NCI-H345 treated with DMSO at 0.1 percent for 48 hours (cell line): ENCODE data around the gene DGKD.
"Not testable (repeated sequence)": the region's sequence is repeated elsewhere in the genome, so short reads cannot be mapped to it uniquely, and the experiment has no call there.

ENCODE experiments used
- DNase-seq: peaks from one replicate; lab custom pipeline; 2025; ENCODE audit not compliant: unreplicated experiment; lab: John Stamatoyannopoulos, UW

The DGKD gene

DNA sequence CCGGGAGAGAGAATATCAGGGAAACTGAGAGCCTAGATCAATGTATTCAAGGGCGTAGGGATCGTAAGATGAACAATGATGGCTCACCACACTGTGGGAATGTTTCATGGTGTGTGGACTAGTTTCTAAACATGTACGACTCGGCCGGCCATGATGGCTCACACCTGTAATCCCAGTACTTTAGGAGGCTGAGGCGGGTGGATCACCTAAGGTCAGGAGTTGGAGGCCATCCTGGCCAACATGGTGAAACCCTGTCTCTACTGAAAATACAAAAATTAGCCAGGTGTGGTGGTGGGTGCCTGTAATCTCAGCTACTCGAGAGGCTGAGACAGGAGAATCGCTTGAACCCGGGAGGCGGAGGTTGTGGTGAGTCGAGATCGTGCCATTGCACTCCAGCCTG, 18.2 kb upstream of the DGKD start:
- not testable (repeated sequence) for DNase-seq

DNA sequence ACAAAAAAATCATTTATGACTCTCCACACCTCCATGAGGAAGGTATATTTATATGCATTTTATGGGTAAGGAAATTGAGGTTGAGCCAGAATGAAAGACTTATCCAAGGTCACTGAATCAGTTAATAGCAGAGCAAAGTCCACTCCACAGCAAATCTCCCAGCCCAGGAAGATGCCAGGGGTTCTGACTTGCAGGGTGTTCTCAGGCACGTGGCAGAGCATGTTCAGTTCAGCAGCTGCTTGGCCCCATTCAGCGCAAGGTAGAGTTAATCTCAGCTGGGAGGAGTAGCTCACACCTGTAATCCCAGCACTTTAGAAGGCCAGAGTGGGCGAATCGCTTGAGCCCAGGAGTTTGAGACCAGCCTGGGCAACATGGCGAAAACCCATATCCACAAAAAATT, 17.8 kb upstream of the DGKD start:
- DNase-seq, result no peak

DNA sequence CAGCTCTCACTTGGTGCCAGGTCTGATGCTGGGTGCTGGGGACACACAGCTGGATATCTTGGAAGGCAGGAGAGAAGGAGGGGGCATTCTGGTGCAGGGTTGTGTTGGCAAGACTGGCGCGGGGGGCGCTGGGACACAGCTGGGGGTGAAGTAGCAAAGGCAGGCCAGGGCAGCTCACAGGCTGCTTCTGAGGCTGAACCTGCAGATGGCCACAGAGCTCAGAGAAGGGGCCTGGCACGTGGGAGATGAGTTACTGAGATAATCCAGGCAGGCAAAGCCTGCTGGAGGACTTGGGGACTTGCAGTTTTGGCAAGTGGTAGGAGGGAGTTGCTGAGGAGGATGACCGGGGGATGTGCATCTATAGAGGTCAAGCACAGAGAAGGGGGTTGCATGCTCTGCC, 16.2 kb upstream of the DGKD start:
- no peak for DNase-seq

DNA sequence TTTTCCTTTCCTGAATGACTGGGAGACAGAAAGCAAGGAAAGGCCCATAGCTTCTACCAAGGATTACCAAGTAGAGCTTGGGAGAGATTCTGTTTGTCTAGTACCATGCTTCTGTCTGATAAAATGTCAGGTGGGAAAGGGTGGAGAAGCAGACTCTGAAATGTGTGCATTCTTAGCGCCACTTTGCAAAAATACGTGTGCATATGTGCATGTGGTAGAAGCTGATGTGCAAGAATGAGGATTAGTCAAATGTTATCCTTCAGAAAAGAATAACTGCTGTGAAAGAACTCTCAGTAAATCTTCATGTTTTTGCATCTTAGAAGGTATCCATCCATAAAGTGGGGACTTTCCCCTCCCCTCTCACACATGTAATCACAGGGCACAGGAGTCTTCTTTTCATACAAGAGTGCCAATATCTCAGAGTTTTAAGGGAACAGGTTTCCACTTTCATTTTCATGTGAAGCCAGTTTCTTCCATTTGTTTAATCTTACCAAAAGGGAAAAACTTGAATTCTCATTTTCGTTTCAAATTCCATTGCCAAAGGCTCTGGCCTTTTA, 15.4 kb upstream of the DGKD start:
- no peak for DNase-seq

DNA sequence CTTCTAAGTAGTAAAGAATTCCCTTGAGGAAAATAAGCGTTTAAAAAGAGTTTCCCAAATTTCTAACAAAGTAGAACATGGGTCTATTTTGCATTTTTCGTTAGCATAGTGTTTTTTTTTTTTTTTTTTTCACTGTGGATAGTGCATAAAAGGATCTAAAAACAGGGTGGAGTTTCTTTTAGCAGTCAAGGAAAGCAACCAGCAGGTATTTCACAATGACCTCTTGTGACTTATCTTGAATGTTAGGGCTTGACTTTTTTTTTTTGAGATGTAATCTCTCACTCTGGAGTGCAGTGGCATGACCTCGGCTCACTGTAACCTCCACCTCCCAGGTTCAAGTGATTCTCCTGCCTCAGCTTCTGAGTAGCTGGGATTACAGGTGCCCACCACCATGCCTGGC, 14.9 kb upstream of the DGKD start:
- no peak for DNase-seq

DNA sequence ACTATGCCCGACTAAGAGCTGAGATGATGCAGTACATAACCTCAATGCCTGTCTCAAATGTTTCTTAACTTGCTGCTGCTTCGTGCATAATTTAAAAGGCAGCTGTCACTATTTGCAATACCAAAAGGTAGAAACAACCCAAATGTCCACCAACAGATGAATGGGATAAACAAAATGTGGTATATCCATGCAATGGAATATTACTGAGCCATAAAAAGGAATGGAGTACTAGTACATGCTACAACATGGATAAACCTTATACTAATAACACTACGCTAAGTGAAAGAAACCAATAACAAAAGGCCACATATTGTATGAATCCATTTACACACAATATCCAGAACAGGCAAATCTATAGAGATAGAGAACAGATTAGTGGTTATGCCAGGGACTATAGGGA, 13.0 kb upstream of the DGKD start:
- DNase-seq, result no peak

DNA sequence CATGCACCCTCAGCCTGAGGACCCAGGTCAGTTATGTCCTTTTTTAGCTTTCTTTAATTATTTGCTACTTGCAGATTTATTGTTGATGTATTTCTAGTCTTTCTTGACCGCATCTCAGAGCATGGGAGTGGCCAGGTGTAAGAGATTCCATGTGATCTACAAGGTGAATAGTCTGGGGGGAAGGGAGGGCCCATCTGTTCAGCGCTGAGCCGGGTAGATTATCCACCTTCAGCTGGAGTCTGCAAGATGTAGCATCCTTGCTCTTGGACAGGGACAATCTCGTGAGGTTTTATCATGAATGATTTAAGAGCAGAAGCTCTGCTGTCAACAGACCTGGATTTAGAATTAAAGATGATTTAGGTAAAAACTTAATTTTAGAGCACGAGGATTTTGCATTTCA, 12.0 kb upstream of the DGKD start:
- DNase-seq, result no peak

DNA sequence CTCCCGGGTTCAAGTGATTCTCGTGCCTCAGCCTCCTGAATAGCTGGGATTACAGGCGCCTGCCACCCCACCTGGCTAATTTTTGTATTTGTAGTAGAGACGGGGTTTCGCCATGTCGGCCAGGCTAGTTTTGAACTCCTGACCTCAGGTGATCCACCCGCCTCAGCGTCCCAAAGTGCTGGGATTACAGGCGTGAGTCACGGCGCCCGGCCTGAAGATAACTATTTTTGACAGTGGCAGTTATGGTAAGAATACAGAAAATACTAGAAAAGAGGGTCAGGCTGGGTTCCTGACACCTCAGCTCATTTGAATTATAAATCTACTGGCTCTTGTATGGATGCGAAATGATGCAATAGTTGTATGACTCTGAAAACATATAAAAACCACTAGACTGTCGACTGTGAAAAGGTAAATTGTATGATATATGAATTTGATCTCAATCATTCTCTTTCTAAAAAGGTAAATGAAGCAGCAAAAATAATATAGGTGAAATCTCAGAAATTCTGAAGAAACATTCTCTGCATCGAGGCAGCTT, 11.1 kb upstream of the DGKD start:
- DNase-seq, result no peak

DNA sequence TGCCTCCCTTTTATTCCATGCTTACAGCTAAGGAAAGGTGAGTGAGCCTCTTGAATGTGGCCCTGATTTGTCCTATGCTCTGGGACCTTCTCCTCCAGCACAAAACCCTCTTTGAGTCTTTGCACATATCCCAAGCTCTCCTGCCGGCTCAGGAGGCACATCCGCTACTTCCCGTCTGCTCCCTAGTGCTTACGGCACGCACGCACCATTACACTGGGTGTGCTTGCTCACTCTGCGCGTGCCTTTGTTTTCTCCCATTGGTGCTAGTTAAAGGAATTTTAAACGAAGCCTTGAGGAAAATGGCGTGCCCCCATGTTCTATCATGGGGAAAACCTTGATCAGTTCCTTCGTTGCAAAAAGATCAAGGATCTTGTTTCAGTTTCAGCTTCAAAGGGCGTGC, 7.9 kb upstream of the DGKD start:
- no peak for DNase-seq

DNA sequence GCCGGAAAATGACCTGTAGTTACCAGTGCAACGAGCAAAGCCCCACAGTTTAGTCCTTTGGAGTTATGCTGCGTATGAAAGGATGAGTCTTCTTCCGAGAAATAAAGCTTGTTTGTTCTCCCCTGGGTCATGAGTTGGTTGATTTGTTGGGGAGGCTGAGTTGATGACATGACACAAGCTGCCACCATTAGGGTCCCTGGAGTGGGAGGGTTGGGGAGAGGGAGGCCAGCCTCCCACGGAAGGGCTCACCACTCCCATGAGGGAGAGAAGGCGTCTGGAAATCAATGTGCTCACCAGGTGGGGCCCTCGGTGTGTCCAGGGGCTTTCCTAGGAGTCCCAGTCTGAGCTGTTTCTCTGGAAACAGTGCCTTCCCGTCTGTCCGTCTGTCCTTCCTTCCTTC, 7.4 kb upstream of the DGKD start:
- no peak for DNase-seq

DNA sequence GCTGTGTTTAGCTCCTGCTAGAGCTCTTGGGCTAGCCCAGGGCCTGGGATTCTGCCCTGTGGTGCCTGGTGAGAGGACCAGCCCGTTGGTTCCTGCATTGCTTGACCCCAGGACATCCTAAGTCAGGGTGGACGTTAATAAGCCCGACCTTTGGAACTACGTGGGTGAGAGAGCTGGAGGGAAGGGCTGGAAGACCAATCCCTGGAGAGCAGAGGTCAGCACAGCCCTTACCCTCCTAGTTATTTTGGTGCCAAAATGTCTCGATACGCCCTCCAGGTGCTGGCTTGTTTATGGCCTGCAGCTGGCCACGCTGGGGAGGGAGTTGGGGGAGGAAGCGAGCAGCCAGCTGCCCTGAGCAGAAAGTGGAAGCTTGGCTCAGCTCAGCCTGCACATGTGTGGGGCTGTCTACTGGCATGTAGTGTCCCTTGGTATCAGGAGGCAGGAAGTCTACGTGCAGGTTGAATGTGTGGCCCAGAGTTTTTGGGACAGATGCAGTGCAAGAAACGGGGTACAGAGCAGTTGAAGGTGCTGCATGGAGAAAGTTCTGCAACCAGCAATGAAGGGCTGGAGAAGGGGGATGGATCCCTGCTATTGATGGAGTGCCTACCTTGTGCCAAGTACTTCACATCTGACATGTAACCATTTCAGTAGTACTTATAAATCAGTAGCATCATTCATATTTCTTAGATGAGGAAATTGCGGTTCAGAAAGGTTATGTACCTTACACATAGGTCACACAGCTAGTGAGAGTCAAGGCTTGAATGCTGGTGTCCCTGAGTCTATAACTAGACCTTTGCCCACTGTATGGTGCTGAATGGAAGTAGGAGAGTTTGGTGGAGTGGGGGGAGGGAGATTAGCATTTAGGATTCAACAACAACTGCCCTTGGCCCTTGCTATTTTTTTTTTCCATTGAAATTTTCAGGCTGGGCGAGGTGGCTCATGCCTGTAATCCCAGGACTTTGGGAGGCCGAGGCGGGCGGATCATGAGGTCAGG, 5.0 kb upstream of the DGKD start:
- DNase-seq, result no peak

DNA sequence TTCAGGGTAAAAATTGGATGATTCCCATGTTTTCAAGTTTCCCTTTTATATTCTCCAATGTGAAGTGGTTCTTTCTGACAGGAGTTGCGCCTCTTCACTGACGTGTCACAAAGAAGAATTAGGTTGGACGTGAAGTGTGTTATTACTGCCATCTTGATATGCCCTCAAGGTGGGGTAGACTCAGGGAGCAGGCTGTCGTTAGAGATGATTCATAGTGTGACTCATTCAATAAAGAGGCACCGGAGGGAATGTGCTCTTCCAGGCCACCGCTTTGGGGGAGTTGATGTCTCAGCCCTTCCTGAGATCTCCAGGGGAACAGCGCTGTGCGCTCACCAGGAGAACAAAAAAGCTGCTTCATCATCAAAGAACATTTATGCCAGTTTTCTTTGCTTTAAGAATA, 3.6 kb upstream of the DGKD start:
- DNase-seq, result no peak

DNA sequence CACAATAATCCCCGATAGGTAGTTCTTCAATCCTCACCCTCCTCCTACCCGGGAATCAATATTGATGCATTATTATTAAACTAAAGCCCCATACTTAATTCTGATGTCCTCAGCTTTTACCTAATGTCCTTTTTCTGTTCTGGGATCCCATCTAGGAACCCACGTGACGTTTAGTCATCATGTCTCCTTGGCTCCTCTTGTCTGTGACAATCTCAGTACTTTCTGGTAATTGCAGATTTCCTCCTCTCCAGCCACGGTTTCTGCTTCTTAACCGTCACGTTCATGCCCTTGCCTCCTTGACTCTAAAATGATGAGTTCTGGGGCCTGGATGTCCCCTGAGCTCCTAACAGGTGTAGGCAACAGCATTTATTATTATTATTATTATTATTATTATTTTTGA, 2.9 kb upstream of the DGKD start:
- DNase-seq, result no peak

DNA sequence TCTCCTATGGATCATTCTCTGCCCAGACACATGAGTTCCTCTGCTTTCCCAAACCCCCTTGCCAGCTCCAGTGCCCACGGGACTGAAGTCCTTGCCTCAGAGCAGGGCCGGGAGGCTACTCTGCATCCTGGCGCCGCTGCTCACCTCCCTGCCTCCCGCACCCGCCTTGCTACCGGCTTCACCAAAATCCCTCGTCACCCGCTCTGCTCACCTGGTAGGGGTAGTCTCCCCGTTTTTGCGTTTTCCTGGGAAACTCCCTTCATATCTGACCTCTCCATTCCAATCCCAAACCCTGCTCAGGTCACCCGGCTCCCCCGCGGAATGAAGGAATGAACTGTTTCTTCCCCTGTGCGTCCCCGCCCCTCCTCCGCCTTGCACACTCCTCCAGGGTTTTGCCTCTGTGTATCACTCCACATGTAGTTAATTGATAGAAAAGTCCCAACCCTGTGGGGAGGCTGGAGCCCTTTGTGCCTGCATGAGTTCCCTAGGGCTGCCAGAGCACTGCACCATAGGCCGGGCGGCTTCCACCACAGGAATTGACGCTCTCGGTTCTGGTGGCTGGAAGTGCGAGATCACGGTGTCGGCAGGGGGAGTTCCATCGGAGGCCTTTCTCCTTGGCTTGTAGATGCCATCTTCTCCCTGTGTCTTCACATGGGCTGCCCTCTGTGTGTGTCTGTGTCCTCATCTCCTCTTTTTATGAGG, 2.0 kb upstream of the DGKD start:
- no peak for DNase-seq

DNA sequence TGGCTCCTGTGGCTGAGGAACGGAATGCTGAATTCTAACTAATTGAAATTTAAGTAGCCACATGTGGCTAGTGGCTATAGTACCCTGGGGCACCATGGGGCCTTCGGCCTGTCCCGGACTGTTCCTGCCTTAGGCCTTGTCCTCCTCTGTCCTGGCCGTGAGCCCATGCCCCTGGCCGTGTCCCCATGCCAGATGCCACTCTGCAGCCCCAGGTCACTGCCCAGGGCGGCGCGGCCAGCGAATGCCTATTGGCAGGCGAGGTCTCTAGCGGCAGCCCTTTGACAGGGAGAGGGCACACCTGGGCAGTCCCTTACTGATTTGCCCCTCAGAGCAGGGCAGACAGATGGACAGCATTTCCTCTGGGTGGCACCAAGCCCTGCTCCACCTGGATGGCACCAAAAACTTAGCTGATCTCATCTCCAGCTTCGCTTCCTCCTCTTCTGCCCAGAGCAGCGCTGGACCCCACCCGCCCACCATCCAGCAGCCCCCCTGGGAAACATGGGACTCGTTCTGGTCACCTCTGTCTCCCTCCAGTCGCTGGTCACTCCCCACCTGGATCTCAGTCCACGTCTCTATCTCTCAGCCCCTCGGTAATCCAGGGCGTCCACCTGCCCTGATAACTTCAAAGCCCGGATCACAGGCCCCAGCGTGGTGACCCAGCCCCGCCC, 1.1 kb upstream of the DGKD start:
- DNase-seq, result no peak

DNA sequence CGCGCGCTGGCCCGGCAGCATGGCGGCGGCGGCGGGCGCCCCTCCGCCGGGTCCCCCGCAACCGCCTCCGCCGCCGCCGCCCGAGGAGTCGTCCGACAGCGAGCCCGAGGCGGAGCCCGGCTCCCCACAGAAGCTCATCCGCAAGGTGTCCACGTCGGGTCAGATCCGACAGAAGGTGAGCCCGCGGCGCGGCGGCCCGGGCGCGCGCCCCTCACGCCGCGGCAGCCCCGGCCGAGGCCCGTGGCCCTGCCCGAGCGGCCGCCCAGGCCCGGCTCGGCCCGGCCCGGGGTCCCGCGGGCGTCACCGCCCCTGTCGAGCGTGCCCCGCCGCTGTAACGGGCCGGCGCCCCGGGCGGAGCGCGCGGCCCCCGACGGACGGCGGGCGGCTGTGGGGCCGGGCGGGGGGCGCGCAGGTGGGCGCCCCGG, 218 bp downstream of the DGKD start:
- DNase-seq, result no peak

DNA sequence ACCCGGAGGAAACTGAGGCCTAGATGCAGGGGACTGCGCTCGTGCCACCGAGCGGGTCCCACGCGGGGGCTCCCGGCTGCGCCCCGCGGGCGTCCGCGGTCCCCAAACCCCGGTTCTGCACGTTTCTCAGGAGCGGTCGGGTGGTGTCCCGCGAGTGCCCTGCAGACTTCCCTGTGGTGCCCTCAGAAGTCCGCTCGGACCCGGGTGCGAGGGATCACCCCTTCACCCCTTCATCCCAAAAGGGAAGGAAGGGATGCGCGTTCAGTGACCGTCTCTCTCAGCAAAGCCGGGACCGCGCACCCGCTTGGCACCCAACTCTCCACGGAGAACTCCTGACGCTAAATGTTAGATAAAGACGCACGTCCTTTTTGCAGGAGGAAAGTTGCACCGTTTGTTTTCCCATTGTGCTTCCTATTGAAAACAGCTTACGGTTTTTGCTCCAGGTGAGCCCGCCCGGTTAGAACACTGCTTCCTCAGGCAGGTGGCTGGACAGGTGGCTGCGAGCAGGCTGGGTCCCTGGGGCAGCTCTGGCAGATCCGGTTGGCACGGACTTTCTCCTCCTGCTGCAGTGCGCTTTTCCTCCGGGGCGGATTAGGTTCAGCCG, 779 bp downstream of the DGKD start:
- peak; percentile 19 for DNase-seq

DNA sequence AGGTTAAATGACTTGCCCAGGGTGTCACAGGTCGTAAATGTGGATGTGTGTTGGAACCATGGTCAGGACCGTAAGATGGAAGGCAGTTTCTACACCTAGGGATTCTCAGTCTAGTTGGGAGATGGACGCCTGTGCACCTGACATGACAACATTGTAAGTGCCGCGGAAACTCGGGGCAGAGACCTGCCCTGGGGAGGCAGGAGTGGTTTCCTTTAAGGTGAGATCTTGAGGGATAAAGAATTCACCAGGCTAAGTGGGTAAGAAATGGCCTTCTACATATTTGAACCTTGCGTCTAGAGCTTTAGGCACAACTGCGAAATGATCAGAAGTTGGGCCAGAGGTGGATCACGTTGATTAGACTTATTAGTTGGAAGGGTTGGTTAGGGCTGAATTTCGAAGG, 1.6 kb downstream of the DGKD start:
- no peak for DNase-seq

DNA sequence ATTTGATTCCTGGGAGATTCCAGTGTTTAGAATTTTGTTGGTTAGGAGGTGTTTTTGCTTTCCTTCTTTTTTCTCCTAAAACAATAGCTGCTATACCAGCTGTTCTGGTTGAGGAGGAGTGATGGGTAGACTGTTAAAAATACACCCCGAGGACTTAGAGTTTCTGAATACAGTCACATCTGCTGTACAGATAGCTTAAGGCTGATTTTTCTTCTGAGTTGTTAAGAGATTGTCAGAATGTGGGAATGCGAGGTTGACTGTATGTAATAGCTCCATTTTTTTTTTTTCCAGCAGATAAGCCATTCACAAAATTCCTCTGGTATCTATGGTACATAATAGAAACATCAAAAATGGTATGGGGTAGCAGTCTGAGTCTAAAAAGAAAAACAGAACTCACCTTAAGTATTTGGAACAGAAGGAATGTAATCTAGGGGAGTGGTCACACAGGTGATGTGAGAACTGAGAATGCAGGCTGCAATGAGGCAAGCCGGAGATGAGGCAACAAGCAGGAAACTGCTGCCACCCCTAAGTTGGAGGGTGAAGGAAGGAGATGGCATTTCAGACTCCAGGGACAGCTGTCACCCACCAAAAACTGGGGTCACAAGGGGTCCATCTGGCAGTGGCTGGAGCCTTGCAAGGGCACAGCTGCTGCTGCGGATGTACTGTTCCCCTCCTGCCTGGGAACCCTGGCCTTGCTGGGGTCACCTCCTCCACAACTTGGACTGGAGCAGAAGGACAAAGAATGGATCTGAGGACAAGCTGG, 2.4 kb downstream of the DGKD start:
- no peak for DNase-seq

DNA sequence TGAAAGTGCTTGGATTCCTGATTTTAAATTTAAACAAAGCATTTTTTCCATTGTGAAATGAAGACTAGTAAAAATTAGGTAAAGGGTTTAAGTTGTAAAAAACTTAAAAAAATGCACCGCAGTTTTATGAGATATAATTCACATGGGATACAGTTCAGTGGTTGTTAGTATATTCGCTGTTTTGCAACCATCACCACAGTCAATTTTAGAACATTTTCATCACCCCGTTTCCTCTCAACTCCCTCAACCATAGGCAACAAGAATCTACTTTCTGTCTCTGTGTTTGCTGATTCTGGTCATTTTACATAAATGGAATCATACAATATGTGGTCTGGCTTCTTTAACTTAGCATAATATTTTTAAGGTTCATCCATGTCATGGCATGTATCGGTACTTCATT, 4.0 kb downstream of the DGKD start:
- no peak for DNase-seq
